Endothelial cell of umbilical vein (primary cell): ENCODE results near the gene MRPL21. TPM values are rescaled to one million over a fixed set of nuclear protein-coding genes. Genes with fewer than 3 reads are reported as not detected.

Experiments used
- BruUV-seq: library from RNA; stranded (reverse); fragments of 400-500 nt; replicated peaks from 2 replicates; lab custom pipeline; 2021; lab: Mats Ljungman, UMichigan
- CTCF ChIA-PET: fragments of 300-600, 350-600 bp; sonication (Branson Sonifier 250); formaldehyde crosslinking; loops from one replicate; lab custom pipeline; 2021; ENCODE audit warnings: antibody characterized with exemption, inconsistent platforms; lab: Charles Lee
- POLR2A ChIA-PET: fragments of 300-600, 350-600 bp; sonication (Branson Sonifier 250); formaldehyde crosslinking; loops from one replicate; lab custom pipeline; 2021; ENCODE audit warnings: antibody characterized with exemption, inconsistent platforms; lab: Charles Lee
- DNase-seq: peaks from one replicate; pipeline ENCODE4 v3.0.0-alpha.2; 2011; ENCODE audit warnings: low read depth, low spot score
- FAIRE-seq: peaks from 2 replicates; lab custom pipeline; 2011; peaks lifted over from hg19 to GRCh38; lab: Jason Lieb, UNC
- H2AFZ ChIP-seq: 2 replicates; pipeline ENCODE4 v1.6.0; 2012; ENCODE audit warnings: low read depth, low read length, control low read depth, inconsistent platforms
- H3K27ac ChIP-seq: 2 replicates; pipeline ENCODE4 v1.5.1; 2011; ENCODE audit warnings: low read depth, mild to moderate bottlenecking, control low read depth, low read length, moderate library complexity; ENCODE audit not compliant: insufficient read depth
- H3K27me3 ChIP-seq, 2 experiments: 2 replicates each; pipeline versions ENCODE4 v1.6.0 to v1.6.1; 2011; ENCODE audit warnings: low read length in 2 of 2, mixed read lengths in 1 of 2; ENCODE audit not compliant: control insufficient read depth in 2 of 2, insufficient read depth in 2 of 2
- H3K36me3 ChIP-seq, 2 experiments: 2 replicates in 1 of 2; 3 replicates in 1 of 2; pipeline ENCODE4 v1.5.1; 2011; ENCODE audit warnings: low read length in 2 of 2, mild to moderate bottlenecking in 1 of 2, moderate library complexity in 1 of 2; ENCODE audit not compliant: control insufficient read depth in 2 of 2, insufficient read depth in 2 of 2; ENCODE audit errors: extremely low read depth in 1 of 2
- H3K4me1 ChIP-seq: 3 replicates; pipeline ENCODE4 v1.5.1; 2011; ENCODE audit warnings: mild to moderate bottlenecking, low read length; ENCODE audit not compliant: control insufficient read depth, insufficient read depth; ENCODE audit errors: extremely low read depth
- H3K4me2 ChIP-seq: 2 replicates; pipeline ENCODE4 v1.6.1; 2011; ENCODE audit warnings: low read length, control low read depth, mixed read lengths; ENCODE audit not compliant: insufficient read depth
- H3K4me3 ChIP-seq, 3 experiments: fragments of 200-600 bp in 1 of 3; sonication (generic), shearing (Covaris generic) in 1 of 3; replicated peaks in 1 of 3; 2 replicates each; pipeline ENCODE4 v1.5.1; 2011 to 2016; ENCODE audit warnings: control low read depth in 3 of 3, low read length in 3 of 3, mild to moderate bottlenecking in 2 of 3, inconsistent platforms in 1 of 3, low read depth in 1 of 3, moderate library complexity in 1 of 3; ENCODE audit not compliant: insufficient read depth in 1 of 3
- H3K79me2 ChIP-seq: 2 replicates; pipeline ENCODE4 v1.6.0; 2012; ENCODE audit warnings: low read length, inconsistent platforms; ENCODE audit not compliant: control insufficient read depth, insufficient read depth
- H3K9ac ChIP-seq: replicated peaks from 2 replicates; pipeline ENCODE3; 2011; ENCODE audit warnings: low read length, control low read depth; ENCODE audit not compliant: insufficient read depth; ENCODE audit errors: extremely low read depth
- H3K9me1 ChIP-seq: replicated peaks from 3 replicates; pipeline ENCODE4 v1.6.0; 2011; ENCODE audit warnings: mild to moderate bottlenecking, low read length; ENCODE audit not compliant: control insufficient read depth, insufficient read depth; ENCODE audit errors: extremely low read depth
- H3K9me3 ChIP-seq: replicated peaks from 2 replicates; pipeline ENCODE4 v1.5.1; 2012; ENCODE audit warnings: low read length, inconsistent platforms; ENCODE audit not compliant: control insufficient read depth, insufficient read depth
- H4K20me1 ChIP-seq: replicated peaks from 2 replicates; pipeline ENCODE3; 2011; ENCODE audit warnings: mild to moderate bottlenecking, low read length; ENCODE audit not compliant: control insufficient read depth, insufficient read depth; ENCODE audit errors: extremely low read depth
- EZH2 ChIP-seq: IDR thresholded peaks from 2 replicates; pipeline ENCODE4 v1.6.1; 2012; ENCODE audit warnings: borderline replicate concordance, low read depth, mild to moderate bottlenecking, moderate library complexity, low read length, inconsistent platforms; ENCODE audit not compliant: severe bottlenecking
- JUN ChIP-seq: IDR thresholded peaks from 2 replicates; pipeline ENCODE4 v1.6.1; 2011; ENCODE audit warnings: borderline replicate concordance, low read depth; ENCODE audit not compliant: insufficient read length, insufficient read depth
- POLR2AphosphoS5 ChIP-seq: IDR thresholded peaks from 2 replicates; pipeline ENCODE4 v1.6.1; 2012; ENCODE audit warnings: low read depth, mild to moderate bottlenecking, control low read depth, low read length, moderate library complexity; ENCODE audit not compliant: insufficient read depth
- dilution Hi-C: fragments of 300-500 bp; cut with MboI; formaldehyde crosslinking; loops from one replicate; pipeline ENCODE4 v1.15.0; 2019; ENCODE audit warnings: low sequenced_read_pairs; ENCODE audit not compliant: extremely low pct_ligation_motif_present
- intact Hi-C: fragments of 100-400 bp; cut with micrococcal nuclease; formaldehyde crosslinking; loops from one replicate; pipeline ENCODE4 v1.10.0; 2022
- polyA plus RNA-seq, 4 experiments: library from polyadenylated mRNA; depleted of rRNA in 3 of 4; stranded (reverse) in 3 of 4; unstranded in 1 of 4; fragments of >200 nt; gene quantifications; 2 replicates each; pipeline versions ENCODE4 v1.2.1 to v1.2.3, GENCODE V29; 2011 to 2012; ENCODE audit warnings: missing spikeins in 1 of 4
- total RNA-seq: library from RNA; stranded (reverse); gene quantifications from 2 replicates; pipeline ENCODE4 v1.2.3, GENCODE V29; 2021

MRPL21 gene
- total and polyA plus RNA-seq, 2 donors (not counting 3 experiments of a cell fraction or from before 2014, with no cell fraction given): 52.2 to 65.5 TPM

- Histone ChIP-seq H3K4me3 (peak overlapping the region; percentile 37 to 63 (median 49)), H3K79me2 (no peaks in the 10 kb centered on the region), H3K9ac (peak overlapping the region; percentile 40), H3K27ac (peak overlapping the region; percentile 17), H3K36me3 (no peaks in the 10 kb centered on the region), H2AFZ (peak overlapping the region; percentile 97), H3K9me3 (no peaks in the 10 kb centered on the region), H3K9me1 (no peaks in the 10 kb centered on the region), H3K4me2 (peak overlapping the region; percentile 69), H3K27me3 (peaks cover 12 to 14% of the 10 kb centered on the region in 2 experiments), H4K20me1 (no peaks in the 10 kb centered on the region), H3K4me1 (peaks cover 12% of the 10 kb centered on the region)
- intact Hi-C loops: loop anchor here (1.0 to 5.0 kb wide), 4 partner anchors 12 to 37 kb away; no protein-coding TSS in a partner anchor
- ChIA-PET POLR2A (no interaction called here), CTCF (interaction anchor here (1.0 to 1.5 kb wide), 6 partner anchors 12 to 38 kb away, joined by 3 to 6 read pairs (median 4); partner anchors contain the start of gene CPT1A)
- TF ChIP-seq EZH2 (no peak), POLR2AphosphoS5 (peak; percentile 34)
- FAIRE-seq (peak; percentile 92), DNase-seq (peak; percentile 88)
- dilution Hi-C loops: no loop called here
- BruUV-seq: no TSS peak
Observed at GRCh38 chr11:68855205-68855981, 48.2 kb downstream of the MRPL21 start.

- Histone ChIP-seq H3K4me2 (peak overlapping the region; percentile 69), H3K27me3 (peaks cover 12 to 14% of the 10 kb centered on the region in 2 experiments), H3K36me3 (no peaks in the 10 kb centered on the region), H3K9me1 (no peaks in the 10 kb centered on the region), H3K9me3 (no peaks in the 10 kb centered on the region), H3K79me2 (no peaks in the 10 kb centered on the region), H4K20me1 (no peaks in the 10 kb centered on the region), H3K4me3 (peak overlapping the region in 2 of 3 experiments; percentile 24 to 37), H2AFZ (peak overlapping the region; percentile 97), H3K9ac (no peak overlapping the region), H3K27ac (no peak overlapping the region), H3K4me1 (peaks cover 12% of the 10 kb centered on the region)
- peak; percentile 23 for TF ChIP-seq EZH2
- no peak for TF ChIP-seq JUN
- BruUV-seq: no TSS peak
- CTCF ChIA-PET: interaction anchor here (1.0 to 1.5 kb wide), 5 partner anchors 12 to 37 kb away, joined by 3 to 6 read pairs (median 3); no protein-coding TSS in a partner anchor
- no peak for DNase-seq
- intact Hi-C loops: loop anchor here (2.0 kb wide), 1 partner anchor 16 kb away; no protein-coding TSS in a partner anchor
- POLR2A ChIA-PET: no interaction called here
- dilution Hi-C loops: no loop called here
- FAIRE-seq: no peak
Observed at GRCh38 chr11:68854273-68854958, 49.2 kb downstream of the MRPL21 start.
